Sigmoid colon (tissue), 7 donors: ENCODE measurements around the gene TAS1R1. TPM values are rescaled to one million over a fixed set of nuclear protein-coding genes. Genes with fewer than 3 reads are reported as not detected.

Source experiments
- DNase-seq: peaks from one replicate; pipeline ENCODE4 v3.0.0-alpha.2; 2019
- H3K27ac ChIP-seq, 4 donors: fragments of 200-600 bp; sonication (generic); one replicate each; pipeline ENCODE4 v1.5.1; 2016 to 2019; ENCODE audit warnings: mild to moderate bottlenecking in 1 of 4
- H3K27me3 ChIP-seq, 3 donors: fragments of 200-600 bp; sonication (generic); one replicate each; pipeline ENCODE4 v1.5.1; 2019; ENCODE audit warnings: mild to moderate bottlenecking in 1 of 3
- H3K36me3 ChIP-seq, 4 donors: fragments of 200-600 bp; sonication (generic); one replicate each; pipeline ENCODE4 v1.5.1; 2016 to 2019
- H3K4me1 ChIP-seq, 4 donors: fragments of 200-600 bp; sonication (generic); one replicate each; pipeline ENCODE4 v1.5.1; 2017 to 2019
- H3K4me3 ChIP-seq, 4 donors: fragments of 200-600 bp; sonication (generic); one replicate each; pipeline ENCODE4 v1.5.1; 2017 to 2019; ENCODE audit warnings: mild to moderate bottlenecking in 2 of 4, moderate library complexity in 1 of 4
- H3K9me3 ChIP-seq, 4 donors: fragments of 200-600 bp in 3 of 4; sonication (generic) in 3 of 4; one replicate each; pipeline versions ENCODE4 v1.5.1 to v1.6.1; 2013 to 2019
- EP300 ChIP-seq, 4 donors: sonication (generic); formaldehyde crosslinking; IDR thresholded peaks; one replicate each; pipeline ENCODE4 v1.6.1; 2017; ENCODE audit warnings: antibody characterized with exemption in 4 of 4
- POLR2A ChIP-seq, 2 donors: fragments of 450-650 bp; IDR thresholded peaks; one replicate each; pipeline ENCODE4 v1.6.1; 2016; ENCODE audit warnings: antibody characterized with exemption in 2 of 2, mild to moderate bottlenecking in 2 of 2, moderate library complexity in 2 of 2
- POLR2AphosphoS5 ChIP-seq, 4 donors: sonication (generic); formaldehyde crosslinking; IDR thresholded peaks; one replicate each; pipeline ENCODE4 v1.6.1; 2017; ENCODE audit warnings: antibody characterized with exemption in 4 of 4
- WGBS, 2 donors: extraction: QIAGEN DNeasy Blood & Tissue Kit; methylation state at CpG; one replicate each; pipeline ENCODE4 v1.1.7; 2013; 5-methylcytosine and 5-hydroxymethylcytosine counted together
- intact Hi-C: fragments of 100-400 bp; cut with DNase I; formaldehyde crosslinking; loops from one replicate; pipeline ENCODE4 v1.15.1; 2023
- polyA plus RNA-seq, 3 donors: library from polyadenylated mRNA; stranded (reverse); fragments of 200-250 nt; gene quantifications; one replicate each; pipeline ENCODE4 v1.2.3, GENCODE V29; 2013
- total RNA-seq, 4 donors: library from RNA; depleted of rRNA; stranded (reverse); fragments of >200 nt; gene quantifications; one replicate each; pipeline ENCODE4 v1.1.0, GENCODE V29; 2016
- TF ChIP-seq, protein P1 (sequence below), 4 experiments: fragments of 450-650 bp in 3 of 4; fragments of 200-600 bp in 1 of 4; IDR thresholded peaks; one replicate each; pipeline ENCODE4 v1.5.1; 2016 to 2019; ENCODE audit warnings: antibody characterized with exemption in 4 of 4, mild to moderate bottlenecking in 3 of 4, moderate library complexity in 2 of 4
- donor health status: healthy with polysubstance abuse.
- donor health status: Bipolar disorder and iron deficiency.
- donor health status: healthy.

The TAS1R1 gene
- total and polyA plus RNA-seq, 7 donors = 0.10 to 0.36 TPM; not detected in 5

DNA sequence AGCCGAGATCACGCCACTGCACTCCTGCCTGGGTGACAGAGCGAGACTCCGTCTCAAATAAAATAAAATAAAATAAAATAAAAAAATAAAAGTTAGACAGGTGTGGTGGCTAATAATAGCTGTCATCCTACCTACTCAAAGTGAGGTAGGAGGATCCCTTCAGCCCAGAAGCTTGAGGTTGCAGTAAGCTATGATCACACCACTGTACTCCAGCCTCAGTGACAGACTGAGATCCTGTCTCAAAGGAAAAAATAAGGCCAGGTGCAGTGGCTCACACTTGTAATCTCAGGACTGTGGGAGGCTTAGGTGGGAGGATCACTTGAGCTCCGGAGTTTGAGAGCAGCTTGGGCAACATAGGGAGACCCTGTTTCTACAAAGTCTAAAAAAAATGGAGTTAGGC, 18.8 kb upstream of the TAS1R1 start:
- no peaks in the 10 kb centered on the region for H3K4me1 ChIP-seq
- intact Hi-C loops = no loop called here
- TF ChIP-seq EP300 (IDR thresholded peaks at IDR 0.05) (no peak), POLR2A (IDR thresholded peaks at IDR 0.05) (no peak), POLR2AphosphoS5 (IDR thresholded peaks at IDR 0.05) (no peak)
- TF ChIP-seq, protein P1, sequence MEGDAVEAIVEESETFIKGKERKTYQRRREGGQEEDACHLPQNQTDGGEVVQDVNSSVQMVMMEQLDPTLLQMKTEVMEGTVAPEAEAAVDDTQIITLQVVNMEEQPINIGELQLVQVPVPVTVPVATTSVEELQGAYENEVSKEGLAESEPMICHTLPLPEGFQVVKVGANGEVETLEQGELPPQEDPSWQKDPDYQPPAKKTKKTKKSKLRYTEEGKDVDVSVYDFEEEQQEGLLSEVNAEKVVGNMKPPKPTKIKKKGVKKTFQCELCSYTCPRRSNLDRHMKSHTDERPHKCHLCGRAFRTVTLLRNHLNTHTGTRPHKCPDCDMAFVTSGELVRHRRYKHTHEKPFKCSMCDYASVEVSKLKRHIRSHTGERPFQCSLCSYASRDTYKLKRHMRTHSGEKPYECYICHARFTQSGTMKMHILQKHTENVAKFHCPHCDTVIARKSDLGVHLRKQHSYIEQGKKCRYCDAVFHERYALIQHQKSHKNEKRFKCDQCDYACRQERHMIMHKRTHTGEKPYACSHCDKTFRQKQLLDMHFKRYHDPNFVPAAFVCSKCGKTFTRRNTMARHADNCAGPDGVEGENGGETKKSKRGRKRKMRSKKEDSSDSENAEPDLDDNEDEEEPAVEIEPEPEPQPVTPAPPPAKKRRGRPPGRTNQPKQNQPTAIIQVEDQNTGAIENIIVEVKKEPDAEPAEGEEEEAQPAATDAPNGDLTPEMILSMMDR (IDR thresholded peaks at IDR 0.05) = no peak
- H3K9me3 ChIP-seq = no peaks in the 10 kb centered on the region
- WGBS, 2 donors = 80 to 94% methylated on average over 5 of the region's 5 CpGs
- H3K4me3 ChIP-seq = no peak overlapping the region
- no peak for DNase-seq
- H3K27me3 ChIP-seq = no peaks in the 10 kb centered on the region
- no peak overlapping the region for H3K27ac ChIP-seq
- peaks cover 15 to 62% (median 23%) of the 10 kb centered on the region in 4 donors for H3K36me3 ChIP-seq

GRCh38 chr1:6538956-6539355, 16.2 kb upstream of the TAS1R1 start:
- H3K27ac ChIP-seq = no peak overlapping the region
- no peak for DNase-seq
- 57 to 69% methylated on average over 3 of the region's 3 CpGs for WGBS, 2 donors
- H3K4me3 ChIP-seq = no peak overlapping the region
- H3K27me3 ChIP-seq = no peaks in the 10 kb centered on the region
- no peaks in the 10 kb centered on the region for H3K4me1 ChIP-seq
- H3K9me3 ChIP-seq = no peaks in the 10 kb centered on the region
- intact Hi-C loops = no loop called here
- H3K36me3 ChIP-seq = peaks cover 0 to 64% (median 10%) of the 10 kb centered on the region in 4 donors
- TF ChIP-seq POLR2AphosphoS5 (IDR thresholded peaks at IDR 0.05) (no peak), EP300 (IDR thresholded peaks at IDR 0.05) (no peak), POLR2A (IDR thresholded peaks at IDR 0.05) (no peak)
- TF ChIP-seq, protein P1 (IDR thresholded peaks at IDR 0.05) = no peak

GRCh38 chr1:6544831-6545230, 10.3 kb upstream of the TAS1R1 start:
- no peak for TF ChIP-seq POLR2AphosphoS5 (IDR thresholded peaks at IDR 0.05)
- DNase-seq = no peak
- Histone ChIP-seq H3K4me3 (no peak overlapping the region), H3K4me1 (no peaks in the 10 kb centered on the region), H3K27ac (no peak overlapping the region), H3K9me3 (no peaks in the 10 kb centered on the region), H3K27me3 (no peaks in the 10 kb centered on the region), H3K36me3 (peaks cover 10 to 95% (median 50%) of the 10 kb centered on the region in 4 donors)
- intact Hi-C loops = no loop called here
- 91 to 94% methylated on average over 3 of the region's 3 CpGs for WGBS, 2 donors

DNA sequence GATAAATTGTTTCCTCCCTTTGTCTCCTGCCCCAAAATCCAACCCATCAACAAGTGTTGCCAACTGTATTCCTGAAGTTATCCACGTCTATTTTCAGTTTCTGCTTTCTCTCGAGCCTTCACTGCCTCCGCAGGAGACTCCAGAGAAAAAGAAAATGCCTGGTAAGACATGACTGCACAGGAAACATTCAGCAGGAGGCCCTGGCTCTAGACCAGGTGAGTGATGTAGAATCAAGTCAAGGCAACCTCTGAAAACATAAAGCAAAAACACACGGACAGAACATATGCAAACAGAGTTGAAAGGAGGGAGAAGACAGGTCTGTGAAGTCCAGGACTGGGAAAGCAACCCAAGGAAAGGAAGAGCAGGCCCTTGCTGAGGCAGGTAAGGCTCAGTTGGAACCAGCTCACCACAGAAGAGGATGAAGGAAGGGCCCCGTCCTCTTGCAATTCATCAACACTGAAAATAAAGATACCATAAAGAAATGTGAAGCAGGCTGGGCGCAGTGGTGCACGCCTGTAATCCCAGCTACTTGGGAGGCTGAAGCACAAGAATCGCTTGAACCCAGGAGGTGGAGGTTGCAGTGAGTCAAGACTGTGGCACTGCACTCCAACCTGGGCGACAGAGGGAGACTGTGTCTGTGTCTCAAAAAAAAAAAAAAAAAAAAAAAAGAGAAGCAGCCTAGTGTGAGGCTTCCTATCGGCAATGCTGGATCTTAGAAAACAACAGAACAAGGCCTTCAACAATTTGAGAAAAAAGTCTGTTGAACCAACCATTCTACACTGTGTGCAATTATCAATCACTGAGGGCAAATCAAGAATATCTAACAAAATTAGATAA, 9.6 kb upstream of the TAS1R1 start:
- WGBS, 2 donors = 71 to 80% methylated on average over 10 of the region's 10 CpGs
- H3K27ac ChIP-seq = no peak overlapping the region
- DNase-seq = no peak
- TF ChIP-seq, protein P1 (IDR thresholded peaks at IDR 0.05) = no peak
- no peak for TF ChIP-seq POLR2A (IDR thresholded peaks at IDR 0.05)
- no peak for TF ChIP-seq POLR2AphosphoS5 (IDR thresholded peaks at IDR 0.05)
- no peak for TF ChIP-seq EP300 (IDR thresholded peaks at IDR 0.05)
- intact Hi-C loops = no loop called here
- H3K4me3 ChIP-seq = no peak overlapping the region
- peaks cover 10 to 99% (median 50%) of the 10 kb centered on the region in 4 donors for H3K36me3 ChIP-seq
- H3K9me3 ChIP-seq = no peaks in the 10 kb centered on the region
- no peaks in the 10 kb centered on the region for H3K27me3 ChIP-seq
- no peaks in the 10 kb centered on the region for H3K4me1 ChIP-seq

DNA sequence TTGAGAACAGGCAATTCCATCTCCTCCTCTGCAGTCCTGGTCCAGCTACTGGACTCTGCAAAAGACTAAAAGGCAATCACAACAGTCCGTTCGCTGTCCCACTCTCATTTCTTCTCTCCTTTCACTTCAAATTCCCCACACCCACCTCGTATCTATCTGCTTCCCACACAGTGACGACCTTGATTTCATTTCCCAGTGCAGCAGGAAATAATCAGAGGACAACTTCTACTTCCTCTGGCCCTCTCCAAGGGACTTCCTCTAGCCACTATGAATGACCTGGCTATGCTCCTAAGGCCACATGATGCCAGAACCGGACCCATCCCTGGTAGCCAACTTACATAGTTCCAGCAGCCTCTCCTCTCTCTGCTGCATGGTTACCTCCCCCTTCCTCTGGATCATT, 8.8 kb upstream of the TAS1R1 start:
- H3K36me3 ChIP-seq = peaks cover 10 to 98% (median 48%) of the 10 kb centered on the region in 4 donors
- intact Hi-C loops = no loop called here
- no peak for DNase-seq
- 78 to 82% methylated on average over 5 of the region's 5 CpGs for WGBS, 2 donors
- H3K27me3 ChIP-seq = no peaks in the 10 kb centered on the region
- no peak overlapping the region for H3K27ac ChIP-seq
- no peaks in the 10 kb centered on the region for H3K4me1 ChIP-seq
- TF ChIP-seq POLR2A (IDR thresholded peaks at IDR 0.05) = no peak
- TF ChIP-seq, protein P1 (IDR thresholded peaks at IDR 0.05) = no peak
- no peak for TF ChIP-seq POLR2AphosphoS5 (IDR thresholded peaks at IDR 0.05)
- no peak for TF ChIP-seq EP300 (IDR thresholded peaks at IDR 0.05)
- no peak overlapping the region for H3K4me3 ChIP-seq
- H3K9me3 ChIP-seq = no peaks in the 10 kb centered on the region
